Neutrophil (primary cell): ENCODE data around the gene LHX6.

Experiments
- H3K27ac ChIP-seq: fragments of 200-600 bp; sonication (generic); 2 replicates; pipeline ENCODE4 v1.5.1; 2016; ENCODE audit warnings: mild to moderate bottlenecking, moderate library complexity
- H3K27me3 ChIP-seq: fragments of 200-600 bp; sonication (generic); 2 replicates; pipeline ENCODE4 v1.6.0; 2016; ENCODE audit warnings: mild to moderate bottlenecking
- H3K36me3 ChIP-seq: fragments of 200-600 bp; sonication (generic); 2 replicates; pipeline ENCODE4 v1.5.1; 2017
- H3K4me1 ChIP-seq, 2 experiments: fragments of 200-600 bp in 1 of 2; sonication (generic) in 1 of 2; 1 replicate in 1 of 2; 2 replicates in 1 of 2; pipeline versions ENCODE4 v1.5.1 to v1.6.1; 2013 to 2016; ENCODE audit warnings: low read depth in 1 of 2, low read length in 1 of 2, mild to moderate bottlenecking in 1 of 2, moderate library complexity in 1 of 2; ENCODE audit not compliant: control insufficient read depth in 1 of 2, insufficient read depth in 1 of 2
- H3K4me3 ChIP-seq, 2 experiments: fragments of 200-600 bp in 1 of 2; sonication (generic) in 1 of 2; 1 replicate in 1 of 2; 2 replicates in 1 of 2; pipeline ENCODE4 v1.5.1; 2013 to 2016; ENCODE audit warnings: low read depth in 1 of 2, low read length in 1 of 2, mild to moderate bottlenecking in 1 of 2, moderate library complexity in 1 of 2
- H3K9me3 ChIP-seq: fragments of 200-600 bp; sonication (generic); 2 replicates; pipeline ENCODE4 v1.5.1; 2016
- TF ChIP-seq, protein P1 (sequence below): fragments of 200-600 bp; sonication (generic); IDR thresholded peaks from 2 replicates; pipeline ENCODE4 v1.5.1; 2016; ENCODE audit warnings: antibody characterized with exemption

The LHX6 gene

GRCh38 chr9:122192914-122193525 is 35.7 kb downstream of the LHX6 start:
- Histone ChIP-seq H3K36me3 (no peaks in the 10 kb centered on the region), H3K4me3 (no peak overlapping the region), H3K27ac (no peak overlapping the region), H3K27me3 (peaks cover 7% of the 10 kb centered on the region), H3K9me3 (no peaks in the 10 kb centered on the region), H3K4me1 (no peaks in the 10 kb centered on the region)
- TF ChIP-seq, protein P1, sequence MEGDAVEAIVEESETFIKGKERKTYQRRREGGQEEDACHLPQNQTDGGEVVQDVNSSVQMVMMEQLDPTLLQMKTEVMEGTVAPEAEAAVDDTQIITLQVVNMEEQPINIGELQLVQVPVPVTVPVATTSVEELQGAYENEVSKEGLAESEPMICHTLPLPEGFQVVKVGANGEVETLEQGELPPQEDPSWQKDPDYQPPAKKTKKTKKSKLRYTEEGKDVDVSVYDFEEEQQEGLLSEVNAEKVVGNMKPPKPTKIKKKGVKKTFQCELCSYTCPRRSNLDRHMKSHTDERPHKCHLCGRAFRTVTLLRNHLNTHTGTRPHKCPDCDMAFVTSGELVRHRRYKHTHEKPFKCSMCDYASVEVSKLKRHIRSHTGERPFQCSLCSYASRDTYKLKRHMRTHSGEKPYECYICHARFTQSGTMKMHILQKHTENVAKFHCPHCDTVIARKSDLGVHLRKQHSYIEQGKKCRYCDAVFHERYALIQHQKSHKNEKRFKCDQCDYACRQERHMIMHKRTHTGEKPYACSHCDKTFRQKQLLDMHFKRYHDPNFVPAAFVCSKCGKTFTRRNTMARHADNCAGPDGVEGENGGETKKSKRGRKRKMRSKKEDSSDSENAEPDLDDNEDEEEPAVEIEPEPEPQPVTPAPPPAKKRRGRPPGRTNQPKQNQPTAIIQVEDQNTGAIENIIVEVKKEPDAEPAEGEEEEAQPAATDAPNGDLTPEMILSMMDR: no peak

- TF ChIP-seq, protein P1: no peak
- Histone ChIP-seq H3K4me1 (no peaks in the 10 kb centered on the region), H3K27ac (no peak overlapping the region), H3K4me3 (no peak overlapping the region), H3K27me3 (peaks cover 5% of the 10 kb centered on the region), H3K36me3 (no peaks in the 10 kb centered on the region), H3K9me3 (no peaks in the 10 kb centered on the region)
These were observed 36.4 kb downstream of the LHX6 start for GRCh38 chr9:122192261-122192875.

GRCh38 chr9:122191584-122191983 is 37.2 kb downstream of the LHX6 start:
- H3K9me3 ChIP-seq: no peaks in the 10 kb centered on the region
- no peaks in the 10 kb centered on the region for H3K4me1 ChIP-seq
- no peak overlapping the region for H3K4me3 ChIP-seq
- TF ChIP-seq, protein P1: no peak
- no peak overlapping the region for H3K27ac ChIP-seq
- H3K27me3 ChIP-seq: no peaks in the 10 kb centered on the region
- H3K36me3 ChIP-seq: no peaks in the 10 kb centered on the region

DNA sequence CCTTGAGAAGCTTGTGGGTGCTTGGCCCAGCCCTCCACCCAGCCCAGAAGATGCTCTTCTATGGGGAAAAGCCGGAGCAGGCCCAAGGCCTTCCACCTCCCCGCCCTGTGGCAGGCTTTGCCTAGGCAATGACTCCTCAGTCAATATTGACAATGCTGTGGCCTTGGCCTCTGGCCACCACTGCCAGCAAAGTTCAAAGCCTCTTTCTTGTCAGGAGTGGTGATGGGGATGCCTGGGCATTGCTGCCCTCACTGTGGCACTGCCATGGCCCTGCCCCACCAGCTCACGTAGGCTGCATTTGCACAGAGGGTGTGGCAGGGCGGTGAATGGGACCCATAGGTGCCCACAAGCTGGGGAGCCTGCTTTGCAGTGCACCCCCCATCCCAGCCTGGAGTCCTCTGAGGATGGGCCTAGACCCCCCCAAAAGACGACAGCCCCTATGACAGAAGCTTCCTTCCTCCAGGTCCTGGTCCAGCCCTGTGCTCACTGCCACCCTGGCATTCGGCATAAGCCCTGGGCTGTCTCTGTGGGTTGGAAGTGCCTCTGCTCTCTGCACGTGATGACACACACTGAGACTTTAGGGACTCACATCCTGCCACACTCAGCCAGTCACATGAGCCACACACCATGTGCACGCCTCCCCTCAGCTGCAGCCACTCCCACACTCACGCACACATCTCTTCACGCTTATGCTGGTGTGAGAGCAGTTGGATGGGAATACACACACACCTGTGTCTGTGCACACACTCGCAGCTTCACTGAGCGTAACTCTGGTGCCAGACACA is 38.0 kb downstream of the LHX6 start:
- H3K27ac ChIP-seq: no peak overlapping the region
- TF ChIP-seq, protein P1: no peak

DNA sequence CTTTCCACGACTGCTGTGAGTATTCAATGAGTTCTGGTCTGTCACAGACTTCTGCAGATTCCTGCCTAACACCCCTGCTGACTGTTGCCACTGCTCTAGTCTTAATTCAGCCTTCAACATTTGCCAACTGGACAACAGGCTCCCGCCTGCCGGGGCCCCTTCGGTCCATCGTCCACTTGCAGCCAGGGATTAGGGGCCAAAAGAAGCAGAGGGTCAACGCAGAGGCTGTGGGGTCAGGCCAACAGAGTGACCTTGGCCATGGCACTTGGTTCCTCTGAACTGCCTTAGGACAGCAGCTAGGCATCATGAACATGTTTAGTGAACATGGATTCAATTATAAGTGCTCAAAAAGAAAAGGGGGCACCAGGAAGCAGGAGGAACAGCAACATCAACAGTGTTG is 40.4 kb downstream of the LHX6 start:
- TF ChIP-seq, protein P1: no peak
- H3K4me1 ChIP-seq: no peaks in the 10 kb centered on the region
- no peaks in the 10 kb centered on the region for H3K36me3 ChIP-seq
- H3K9me3 ChIP-seq: no peaks in the 10 kb centered on the region
- H3K27me3 ChIP-seq: peaks cover 4% of the 10 kb centered on the region
- H3K4me3 ChIP-seq: no peak overlapping the region
- H3K27ac ChIP-seq: no peak overlapping the region

More for the DNA sequence above, 38.0 kb downstream of the LHX6 start:
- Histone ChIP-seq H3K4me1 (no peaks in the 10 kb centered on the region), H3K9me3 (no peaks in the 10 kb centered on the region), H3K27me3 (no peaks in the 10 kb centered on the region), H3K36me3 (no peaks in the 10 kb centered on the region), H3K4me3 (no peak overlapping the region)
